ENCODE results near the gene PIGS.

- TF ChIP-seq ZBTB33 (IDR thresholded peaks at IDR 0.05; ENCODE audit: borderline replicate concordance, low read depth) (no peak), CTCF (IDR thresholded peaks at IDR 0.05) (no peak), CHD2 (IDR thresholded peaks at IDR 0.05; ENCODE audit: low read length, partially characterized antibody) (no peak), EP300 (IDR thresholded peaks at IDR 0.05; ENCODE audit: borderline replicate concordance in 1 of 2, low read depth in 1 of 2, low read length in 1 of 2) (no peak), TAF1 (IDR thresholded peaks at IDR 0.05; ENCODE audit: borderline replicate concordance, low read depth, low read length) (no peak)
Observed at GRCh38 chr17:28534740-28535375, 36.5 kb downstream of the PIGS start.

All from SK-N-SH (cell line).